Neuronal stem cell (in vitro differentiated cells): ENCODE data around the gene FOXN3.

Experiments used
- DNase-seq: peaks from one replicate; pipeline ENCODE4 v3.0.0-alpha.2; 2013; ENCODE audit warnings: low spot score
- H2AFZ ChIP-seq: one replicate; pipeline ENCODE4 v1.6.1; 2013; ENCODE audit warnings: mild to moderate bottlenecking, low read length, inconsistent platforms
- H2AK5ac ChIP-seq: 2 replicates; pipeline ENCODE4 v1.6.1; 2013; ENCODE audit warnings: low read depth, mild to moderate bottlenecking, inconsistent platforms, low read length, moderate library complexity, mixed read lengths
- H2BK120ac ChIP-seq: 2 replicates; pipeline ENCODE4 v1.6.1; 2013; ENCODE audit warnings: low read depth, mild to moderate bottlenecking, inconsistent platforms, low read length, moderate library complexity, mixed read lengths
- H2BK12ac ChIP-seq: one replicate; pipeline ENCODE4 v1.6.1; 2013; ENCODE audit warnings: low read length, inconsistent platforms
- H2BK15ac ChIP-seq: 2 replicates; pipeline ENCODE4 v1.6.1; 2013; ENCODE audit warnings: mild to moderate bottlenecking, low read length, inconsistent platforms, mixed read lengths
- H2BK5ac ChIP-seq: one replicate; pipeline ENCODE4 v1.6.1; 2013; ENCODE audit warnings: inconsistent platforms, mild to moderate bottlenecking, low read length, moderate library complexity
- H3K14ac ChIP-seq: one replicate; pipeline ENCODE4 v1.6.1; 2013; ENCODE audit warnings: low read length, inconsistent platforms
- H3K18ac ChIP-seq: 2 replicates; pipeline ENCODE4 v1.6.1; 2013; ENCODE audit warnings: low read length, inconsistent platforms
- H3K23ac ChIP-seq: 2 replicates; pipeline ENCODE4 v1.6.1; 2013; ENCODE audit warnings: low read depth, mild to moderate bottlenecking, mixed read lengths, low read length, inconsistent platforms; ENCODE audit not compliant: poor library complexity
- H3K27ac ChIP-seq: replicated peaks from 3 replicates; pipeline ENCODE4 v1.5.1; 2013; ENCODE audit warnings: low read length, inconsistent platforms
- H3K27me3 ChIP-seq, 3 experiments: 2 replicates each; pipeline ENCODE4 v1.6.1; 2013; ENCODE audit warnings: low read length in 3 of 3, mild to moderate bottlenecking in 2 of 3, inconsistent platforms in 1 of 3, low read depth in 1 of 3, mixed read lengths in 1 of 3, moderate library complexity in 1 of 3; ENCODE audit not compliant: control insufficient read depth in 3 of 3, insufficient read depth in 3 of 3
- H3K36me3 ChIP-seq, 2 donors: replicated peaks in 1 of 2; 2 replicates each; pipeline ENCODE4 v1.6.1; 2013; ENCODE audit warnings: low read length in 2 of 2; ENCODE audit not compliant: control insufficient read depth in 2 of 2, insufficient read depth in 2 of 2
- H3K4ac ChIP-seq: 2 replicates; pipeline ENCODE4 v1.6.1; 2013; ENCODE audit warnings: inconsistent platforms, mild to moderate bottlenecking, low read length, moderate library complexity
- H3K4me1 ChIP-seq, 2 donors: 1 replicate in 1 of 2; 2 replicates in 1 of 2; pipeline ENCODE4 v1.6.1; 2013; ENCODE audit warnings: low read length in 2 of 2, low read depth in 1 of 2; ENCODE audit not compliant: control insufficient read depth in 2 of 2, insufficient read depth in 1 of 2
- H3K4me2 ChIP-seq: one replicate; pipeline ENCODE4 v1.6.1; 2013; ENCODE audit warnings: mild to moderate bottlenecking, low read length, inconsistent platforms; ENCODE audit not compliant: insufficient read depth, poor library complexity, severe bottlenecking
- H3K4me3 ChIP-seq, 2 donors: 2 replicates each; pipeline ENCODE4 v1.5.1; 2013; ENCODE audit warnings: low read length in 2 of 2, mild to moderate bottlenecking in 2 of 2, inconsistent platforms in 1 of 2, moderate library complexity in 1 of 2
- H3K79me1 ChIP-seq: one replicate; pipeline ENCODE4 v1.6.1; 2013; ENCODE audit warnings: low read depth, mild to moderate bottlenecking, inconsistent platforms, low read length, moderate library complexity
- H3K9ac ChIP-seq: one replicate; pipeline ENCODE4 v1.6.1; 2013; ENCODE audit warnings: mild to moderate bottlenecking, low read depth, low read length, inconsistent platforms; ENCODE audit not compliant: poor library complexity
- H3K9me3 ChIP-seq, 2 donors: replicated peaks in 1 of 2; 2 replicates each; pipeline versions ENCODE3 to v1.6.1; 2013; ENCODE audit warnings: low read length in 2 of 2, mild to moderate bottlenecking in 2 of 2, inconsistent platforms in 1 of 2, low read depth in 1 of 2, mixed read lengths in 1 of 2, moderate library complexity in 1 of 2; ENCODE audit not compliant: control insufficient read depth in 2 of 2, insufficient read depth in 1 of 2
- H4K8ac ChIP-seq: one replicate; pipeline ENCODE4 v1.6.1; 2013; ENCODE audit warnings: low read depth, mild to moderate bottlenecking, inconsistent platforms, low read length, moderate library complexity
- H4K91ac ChIP-seq: one replicate; pipeline ENCODE4 v1.6.1; 2013; ENCODE audit warnings: low read length, low read depth, mild to moderate bottlenecking, inconsistent platforms; ENCODE audit not compliant: poor library complexity
- WGBS, 2 donors: extraction: QIAGEN DNeasy Blood & Tissue Kit; methylation state at CpG; one replicate each; pipeline ENCODE4 v1.1.7; 2013; ENCODE audit warnings: missing lambda C conversion rate in 2 of 2, mixed read lengths in 1 of 2; ENCODE audit not compliant: insufficient read length in 2 of 2, insufficient replicate concordance in 1 of 2; ENCODE audit errors: extremely low coverage in 2 of 2; 5-methylcytosine and 5-hydroxymethylcytosine counted together

FOXN3 gene

GRCh38 chr14:89243286-89243685 lies 173.7 kb downstream of the FOXN3 start:
- no peak overlapping the region for H3K14ac ChIP-seq
- peaks cover 5 to 9% of the 10 kb centered on the region in 2 donors for H3K4me1 ChIP-seq
- no peak overlapping the region for H3K4me3 ChIP-seq
- no peak overlapping the region for H3K18ac ChIP-seq
- H4K91ac ChIP-seq = no peak overlapping the region
- H3K23ac ChIP-seq = no peak overlapping the region
- H4K8ac ChIP-seq = no peak overlapping the region
- H3K27ac ChIP-seq = no peak overlapping the region
- no peaks in the 10 kb centered on the region for H3K9me3 ChIP-seq
- no peak overlapping the region for H3K4ac ChIP-seq
- no peak overlapping the region for H2BK12ac ChIP-seq
- H2BK5ac ChIP-seq = no peak overlapping the region
- no peak overlapping the region for H3K4me2 ChIP-seq
- H2BK15ac ChIP-seq = no peak overlapping the region
- H2AFZ ChIP-seq = no peak overlapping the region
- H3K36me3 ChIP-seq = no peaks in the 10 kb centered on the region
- no CpG with 5 or more reads among the region's 4 CpGs for WGBS, 2 donors
- no peak for DNase-seq
- H3K9ac ChIP-seq = no peak overlapping the region
- no peaks in the 10 kb centered on the region for H3K79me1 ChIP-seq
- no peaks in the 10 kb centered on the region for H3K27me3 ChIP-seq
- H2AK5ac ChIP-seq = no peak overlapping the region
- H2BK120ac ChIP-seq = no peak overlapping the region

GRCh38 chr14:89242652-89243279 lies 174.3 kb downstream of the FOXN3 start:
- no peaks in the 10 kb centered on the region for H3K27me3 ChIP-seq
- no peak overlapping the region for H3K14ac ChIP-seq
- H3K27ac ChIP-seq = no peak overlapping the region
- H3K4me1 ChIP-seq = peaks cover 5 to 9% of the 10 kb centered on the region in 2 donors
- H3K9me3 ChIP-seq = no peaks in the 10 kb centered on the region
- no peak overlapping the region for H2AFZ ChIP-seq
- no peak for DNase-seq
- H3K4me2 ChIP-seq = no peak overlapping the region
- no peak overlapping the region for H2AK5ac ChIP-seq
- no peak overlapping the region for H4K8ac ChIP-seq
- no peak overlapping the region for H2BK12ac ChIP-seq
- no peak overlapping the region for H3K4ac ChIP-seq
- H3K79me1 ChIP-seq = no peaks in the 10 kb centered on the region
- H3K18ac ChIP-seq = no peak overlapping the region
- H3K36me3 ChIP-seq = no peaks in the 10 kb centered on the region
- no CpG with 5 or more reads among the region's 9 CpGs for WGBS, 2 donors
- H4K91ac ChIP-seq = no peak overlapping the region
- H2BK15ac ChIP-seq = no peak overlapping the region
- H3K23ac ChIP-seq = no peak overlapping the region
- H3K9ac ChIP-seq = no peak overlapping the region
- H2BK120ac ChIP-seq = no peak overlapping the region
- H3K4me3 ChIP-seq = no peak overlapping the region
- H2BK5ac ChIP-seq = no peak overlapping the region

- Histone ChIP-seq H2AFZ (no peak overlapping the region), H2BK120ac (no peak overlapping the region), H3K4me2 (no peak overlapping the region), H3K9me3 (no peaks in the 10 kb centered on the region), H3K27ac (no peak overlapping the region), H3K4me3 (no peak overlapping the region), H3K14ac (no peak overlapping the region), H3K18ac (no peak overlapping the region), H2BK5ac (no peak overlapping the region), H4K91ac (no peak overlapping the region), H3K27me3 (no peaks in the 10 kb centered on the region), H2BK15ac (no peak overlapping the region), H3K4me1 (peaks cover 5 to 9% of the 10 kb centered on the region in 2 donors), H3K23ac (no peak overlapping the region), H3K79me1 (no peaks in the 10 kb centered on the region), H4K8ac (no peak overlapping the region), H3K36me3 (no peaks in the 10 kb centered on the region), H3K9ac (no peak overlapping the region), H3K4ac (no peak overlapping the region), H2BK12ac (no peak overlapping the region), H2AK5ac (no peak overlapping the region)
- no peak for DNase-seq
- WGBS, 2 donors = no CpG with 5 or more reads among the region's 8 CpGs
Observed at GRCh38 chr14:89241934-89242651, 174.9 kb downstream of the FOXN3 start.

- no peak overlapping the region for H3K4me3 ChIP-seq
- H3K79me1 ChIP-seq = no peaks in the 10 kb centered on the region
- no peak overlapping the region for H3K23ac ChIP-seq
- no peak overlapping the region for H2AFZ ChIP-seq
- H3K4me2 ChIP-seq = no peak overlapping the region
- no peaks in the 10 kb centered on the region for H3K27me3 ChIP-seq
- WGBS, 2 donors = no CpG with 5 or more reads among the region's 4 CpGs
- no peaks in the 10 kb centered on the region for H3K36me3 ChIP-seq
- no peak overlapping the region for H3K14ac ChIP-seq
- H3K9ac ChIP-seq = no peak overlapping the region
- no peak overlapping the region for H2BK12ac ChIP-seq
- H3K18ac ChIP-seq = no peak overlapping the region
- H2BK5ac ChIP-seq = no peak overlapping the region
- H4K8ac ChIP-seq = no peak overlapping the region
- no peak overlapping the region for H4K91ac ChIP-seq
- no peaks in the 10 kb centered on the region for H3K9me3 ChIP-seq
- no peak overlapping the region for H3K27ac ChIP-seq
- no peak overlapping the region for H3K4ac ChIP-seq
- H2AK5ac ChIP-seq = no peak overlapping the region
- H2BK15ac ChIP-seq = no peak overlapping the region
- no peak overlapping the region for H2BK120ac ChIP-seq
- H3K4me1 ChIP-seq = peaks cover 5 to 9% of the 10 kb centered on the region in 2 donors
- DNase-seq = no peak
Observed at GRCh38 chr14:89241257-89241656, 175.8 kb downstream of the FOXN3 start.
